ENCODE measurements around the gene KRTAP5-7.
"Not testable (repeated sequence)": the region's sequence is repeated elsewhere in the genome, so short reads cannot be mapped to it uniquely, and the experiment has no call there.

The KRTAP5-7 gene

DNA sequence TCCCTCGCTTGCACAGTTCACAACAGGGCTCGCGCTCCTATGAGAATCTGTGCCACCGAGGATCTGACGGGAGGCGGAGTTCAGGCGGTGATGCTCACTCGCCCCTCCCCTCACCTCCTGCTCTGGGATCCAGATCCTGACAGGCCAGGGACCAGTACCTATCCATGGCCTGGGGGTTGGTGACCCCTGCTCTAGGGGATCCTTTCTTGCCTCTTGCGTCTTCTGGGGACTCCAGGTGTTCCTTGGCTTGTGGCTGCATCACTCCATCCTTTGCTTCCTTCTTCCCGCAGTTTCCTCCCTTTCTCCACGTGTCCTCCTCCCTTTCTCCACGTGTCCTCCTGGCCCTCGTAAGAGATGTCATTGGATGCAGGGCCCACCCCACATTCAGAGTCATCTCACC lies 30.6 kb upstream of the KRTAP5-7 start:
- no peak for DNase-seq

DNA sequence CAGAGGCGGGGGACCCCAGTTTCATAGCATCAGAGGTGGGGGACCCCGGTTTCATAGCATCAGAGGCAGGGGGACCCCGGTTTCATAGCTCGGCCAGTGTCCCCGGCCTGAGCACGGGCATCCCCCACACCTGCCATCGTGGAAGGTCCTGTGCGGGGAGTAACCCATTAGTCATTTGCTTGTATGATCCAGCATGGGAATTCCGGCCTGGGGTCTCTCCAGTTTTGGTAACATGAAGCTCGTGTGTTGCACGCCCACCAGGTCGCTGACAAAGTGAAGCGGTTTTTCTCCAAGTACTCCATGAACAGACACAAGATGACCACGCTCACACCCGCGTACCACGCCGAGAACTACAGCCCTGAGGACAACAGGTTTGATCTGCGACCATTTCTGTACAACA lies 29.0 kb upstream of the KRTAP5-7 start:
- no peak for DNase-seq

DNA sequence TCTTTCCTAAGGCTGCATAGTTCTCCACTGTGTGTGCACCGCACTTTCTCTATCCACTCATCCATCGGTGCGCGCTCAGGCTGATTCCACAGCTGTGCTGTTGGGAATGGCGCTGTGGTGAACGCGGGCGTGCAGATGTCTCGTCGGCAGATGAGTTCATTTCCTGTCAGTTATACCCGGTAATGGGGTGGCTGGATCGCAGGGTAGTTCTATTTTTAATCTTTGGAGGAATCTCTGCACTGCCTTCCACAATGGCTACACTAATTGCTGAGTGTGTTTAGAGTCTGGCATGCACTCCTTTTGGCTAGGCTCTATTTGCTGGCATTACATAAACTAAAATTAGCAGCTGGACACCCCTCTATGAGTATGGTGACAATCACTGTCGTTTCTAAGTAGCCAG lies 27.9 kb upstream of the KRTAP5-7 start:
- no peak for DNase-seq

DNA sequence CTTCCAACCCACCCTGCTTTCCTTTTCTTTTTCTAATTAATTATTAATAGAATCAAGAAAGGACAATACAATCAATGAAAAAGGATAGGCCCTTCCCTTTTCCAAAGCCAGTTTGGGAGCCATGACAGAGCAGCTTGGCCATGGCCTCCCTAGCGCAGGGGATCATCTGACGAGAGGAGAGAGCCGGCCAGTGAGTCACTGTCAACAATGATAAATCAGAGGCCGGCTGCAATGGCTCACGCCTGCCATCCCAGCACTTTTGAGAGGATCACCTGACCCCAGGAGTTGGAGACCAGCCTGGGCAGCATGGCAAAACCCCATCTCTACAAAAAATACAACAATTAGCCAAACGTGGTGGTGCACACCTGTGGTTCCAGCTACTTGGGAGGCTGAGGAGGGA lies 27.5 kb upstream of the KRTAP5-7 start:
- DNase-seq: no peak

DNA sequence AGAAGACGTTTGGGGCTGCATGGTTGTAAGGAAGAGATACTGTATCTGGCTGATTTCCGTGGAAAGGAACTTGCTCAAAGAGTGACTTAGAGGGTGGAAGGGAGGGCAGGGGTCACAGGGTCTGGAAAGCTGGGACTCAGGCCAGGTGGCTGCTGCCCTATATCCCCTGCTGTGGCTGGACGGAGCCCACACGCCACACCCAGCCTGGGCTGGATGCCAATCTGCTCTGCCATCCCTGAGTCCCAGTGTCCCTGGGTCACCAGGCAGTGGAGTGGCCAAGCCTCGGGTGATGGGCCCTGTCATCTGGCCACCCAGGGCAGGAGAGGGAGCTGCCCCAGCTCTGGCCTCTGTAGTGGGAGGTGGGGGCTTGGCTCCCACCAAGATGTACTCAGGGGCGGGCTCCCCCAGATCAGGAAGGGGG lies 26.5 kb upstream of the KRTAP5-7 start:
- no peak for DNase-seq

DNA sequence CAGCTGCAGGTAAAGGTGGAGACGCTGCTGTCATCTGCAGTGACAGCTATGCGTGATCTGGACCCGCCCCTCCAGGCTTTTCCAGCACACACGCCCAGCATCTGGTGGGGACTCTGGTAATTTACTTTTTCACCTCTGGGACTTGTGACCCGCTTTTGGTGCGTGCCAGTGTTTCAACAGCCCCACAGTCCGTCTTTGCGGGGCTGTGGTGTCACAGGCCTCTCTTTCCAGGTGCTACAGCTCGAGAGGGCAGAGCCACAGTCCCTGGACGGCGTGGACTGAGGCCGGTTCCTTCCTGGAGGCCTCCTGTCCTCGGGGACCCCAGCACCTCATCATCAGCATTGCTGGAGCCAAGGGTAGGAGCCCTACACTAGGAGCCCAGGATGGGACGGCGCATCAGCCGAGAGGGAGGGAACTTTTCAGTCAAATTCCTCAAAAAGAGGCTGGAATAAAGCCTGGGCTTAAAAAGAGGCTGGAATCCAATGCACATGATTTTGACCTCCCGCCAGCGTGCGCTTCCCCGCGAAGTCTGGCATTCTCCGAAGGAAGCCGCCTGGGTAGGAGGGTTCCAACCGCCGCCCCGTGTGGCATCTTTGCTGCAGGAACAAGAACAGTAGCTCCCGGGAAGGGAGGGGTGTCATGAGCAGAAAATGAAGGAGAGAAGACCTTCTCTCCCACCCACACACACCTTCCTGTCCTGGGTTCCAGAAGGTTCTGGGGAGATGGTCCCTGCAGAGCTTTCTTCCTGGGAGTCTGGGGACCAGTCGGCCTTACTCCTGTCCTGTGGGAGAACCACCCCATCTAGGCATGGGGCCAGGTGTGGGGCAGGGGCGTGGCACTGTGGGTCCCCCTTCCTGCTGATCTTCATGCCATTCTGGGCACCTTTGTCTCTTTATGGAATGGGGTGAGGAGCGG lies 25.7 kb upstream of the KRTAP5-7 start:
- no peak for DNase-seq

DNA sequence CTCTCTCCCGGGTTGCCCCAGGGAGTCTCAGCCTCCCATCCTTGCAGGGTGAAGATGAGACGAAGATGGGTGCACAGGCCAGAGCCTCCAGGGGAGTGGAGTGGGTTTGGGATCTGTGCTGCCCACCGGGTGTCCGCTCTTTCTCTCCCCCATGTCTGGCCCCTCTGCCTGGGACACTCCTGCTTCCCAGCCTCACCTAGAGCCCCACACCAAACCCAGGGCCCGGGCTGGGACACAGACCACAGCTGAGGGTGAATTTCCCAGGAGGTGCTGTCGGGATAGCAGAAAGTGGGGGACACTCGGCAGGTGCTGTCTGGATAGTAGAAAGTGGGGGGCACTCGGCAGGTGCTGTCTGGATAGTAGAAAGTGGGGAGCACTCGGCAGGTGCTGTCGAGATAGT lies 25.0 kb upstream of the KRTAP5-7 start:
- DNase-seq: no peak

DNA sequence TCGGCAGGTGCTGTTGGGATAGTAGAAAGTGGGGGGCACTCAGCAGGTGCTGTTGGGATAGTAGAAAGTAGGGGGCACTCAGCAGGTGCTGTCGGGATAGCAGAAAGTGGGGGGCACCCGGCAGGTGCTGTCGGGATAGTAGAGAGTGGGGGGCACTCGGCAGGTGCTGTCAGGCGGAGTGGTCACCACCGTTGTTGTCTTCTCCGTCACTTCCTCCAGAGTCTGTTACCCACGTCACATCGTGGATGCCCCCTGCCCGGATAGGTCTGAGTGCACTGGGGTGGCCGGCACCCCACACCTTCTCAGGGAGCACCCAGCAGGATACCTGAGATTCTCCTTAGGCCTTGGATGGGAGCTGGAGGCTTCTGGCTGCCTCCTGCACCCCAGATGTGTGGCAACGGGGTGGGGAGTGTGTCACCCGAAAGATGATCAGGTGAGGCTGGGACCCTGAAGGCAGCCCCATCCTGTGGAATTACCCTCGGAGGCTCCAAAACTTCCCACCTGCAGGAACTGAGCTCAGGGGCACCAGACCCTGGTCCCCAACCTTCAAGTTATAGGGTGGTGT lies 24.1 kb upstream of the KRTAP5-7 start:
- DNase-seq: no peak

DNA sequence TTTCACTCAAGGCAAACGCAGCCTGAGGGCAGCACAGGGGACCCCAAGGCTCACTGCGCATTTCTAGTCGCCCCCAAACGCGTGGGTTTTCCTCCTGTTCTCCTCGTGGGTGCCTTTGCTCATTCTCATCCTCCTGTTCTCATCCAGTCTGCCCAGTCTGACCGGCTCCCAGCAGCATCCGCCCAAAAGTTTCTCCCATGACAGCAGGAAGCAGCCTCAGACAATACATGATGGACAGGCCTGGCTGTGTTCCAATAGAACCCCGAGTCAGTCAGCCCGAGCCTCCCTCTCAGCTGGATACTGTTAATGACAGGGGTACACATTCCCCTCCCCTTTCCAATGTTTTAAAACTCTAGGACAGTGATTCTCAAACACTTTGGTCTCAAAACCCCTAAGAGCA lies 22.5 kb upstream of the KRTAP5-7 start:
- no peak for DNase-seq

DNA sequence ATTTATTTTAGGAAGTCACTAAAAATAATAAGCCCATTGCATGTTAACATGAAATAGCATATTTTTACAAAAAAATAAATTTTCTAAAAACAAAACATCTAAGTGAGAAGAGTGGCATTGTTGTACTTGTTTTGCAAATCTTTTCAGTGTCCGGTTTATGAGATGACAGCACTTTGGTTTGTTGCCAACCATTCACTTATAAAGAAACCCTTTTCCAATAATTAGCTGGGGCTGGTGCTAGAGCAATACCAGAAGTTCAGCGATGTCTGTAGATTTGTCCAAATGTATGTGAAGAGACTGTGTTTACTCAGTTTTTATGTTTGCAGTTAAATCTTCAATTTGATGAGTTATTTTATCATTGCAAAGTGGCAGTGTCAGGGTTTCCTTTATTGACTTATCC lies 22.1 kb upstream of the KRTAP5-7 start:
- DNase-seq: no peak

DNA sequence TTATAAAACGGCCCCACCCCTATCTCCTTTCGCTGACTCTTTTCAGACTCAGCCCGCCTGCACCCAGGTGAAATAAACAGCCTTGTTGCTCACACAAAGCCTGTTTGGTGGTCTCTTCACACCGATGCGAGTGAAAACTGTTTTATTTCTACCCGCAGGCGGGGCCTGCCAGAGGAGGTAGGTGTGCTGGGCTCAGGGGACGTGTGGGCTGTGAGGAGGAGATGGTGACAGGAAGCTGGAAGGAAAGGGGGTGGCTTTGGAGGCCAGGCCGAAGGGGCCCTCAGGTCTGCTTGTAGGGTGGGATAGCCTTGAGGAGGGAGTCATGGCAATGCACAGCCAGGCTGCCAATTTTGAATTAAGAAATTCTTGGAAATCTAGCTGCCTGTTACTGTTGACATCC lies 21.3 kb upstream of the KRTAP5-7 start:
- DNase-seq: no peak

DNA sequence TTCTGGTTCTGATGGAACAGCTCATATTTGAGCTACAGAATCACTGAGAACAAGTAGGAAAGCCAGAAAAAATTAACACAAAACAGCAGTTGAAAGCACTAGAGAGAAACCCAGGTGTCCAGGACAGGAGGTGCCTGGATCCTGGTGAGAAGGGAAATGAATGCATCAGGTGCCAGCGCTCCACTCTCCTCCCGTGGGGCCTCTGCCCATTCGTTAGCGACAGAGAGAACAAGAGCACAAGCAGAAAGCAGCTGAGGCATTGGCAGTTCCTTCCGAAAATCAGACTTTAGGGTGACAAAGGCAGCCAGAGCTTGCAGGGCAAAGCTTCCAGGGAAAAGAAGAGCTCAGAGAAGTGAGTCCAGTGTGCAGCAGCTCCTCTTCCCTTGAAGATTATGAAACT lies 20.0 kb upstream of the KRTAP5-7 start:
- no peak for DNase-seq

DNA sequence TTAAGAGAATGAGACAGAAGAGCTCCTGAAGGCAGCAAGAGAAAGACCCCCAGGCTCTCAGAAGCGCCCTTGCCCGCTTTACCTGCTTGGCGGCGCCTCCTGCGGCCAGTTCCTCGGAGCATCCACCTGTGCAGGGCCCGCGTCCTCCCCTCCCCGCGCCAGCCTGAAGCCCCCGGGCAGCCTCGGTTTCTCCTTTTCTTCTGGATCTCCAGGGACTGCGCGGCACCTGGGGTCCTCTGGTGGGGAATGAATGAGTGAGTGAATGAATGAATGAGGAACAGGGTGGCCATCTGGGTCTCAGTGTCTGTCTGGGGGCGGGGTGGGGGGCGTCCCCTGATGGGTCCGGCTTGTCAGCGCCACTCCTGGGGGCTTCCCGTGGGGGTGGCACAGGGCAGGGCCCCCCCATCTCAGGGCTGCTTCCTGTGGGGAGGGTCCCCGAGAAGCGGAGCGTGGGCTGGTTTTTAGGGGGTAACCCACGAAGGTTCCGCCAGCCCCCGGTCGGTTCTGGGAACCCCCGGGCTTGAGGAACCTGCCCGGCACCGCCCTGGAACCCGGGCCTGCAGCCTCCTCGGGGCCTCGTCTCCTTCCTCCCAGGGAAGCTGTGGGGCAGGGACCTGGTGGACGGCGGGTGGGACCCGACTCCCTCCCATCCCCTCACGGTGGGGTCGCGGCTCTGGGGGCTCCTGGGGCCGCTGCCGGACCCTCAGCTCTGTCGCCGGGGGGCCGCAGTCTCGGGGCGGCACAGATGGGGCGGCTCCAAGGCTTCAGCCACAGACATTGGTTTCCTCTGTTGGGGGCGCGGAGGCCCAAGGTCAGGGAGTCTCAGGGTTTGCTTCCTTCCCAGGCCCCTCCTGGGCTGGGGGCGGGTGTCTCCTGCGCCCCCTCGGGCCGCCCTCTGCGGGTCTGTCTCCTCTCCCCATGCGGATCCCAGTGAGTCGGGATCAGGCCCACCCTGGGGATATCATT lies 8.3 kb upstream of the KRTAP5-7 start:
- no peak for DNase-seq

DNA sequence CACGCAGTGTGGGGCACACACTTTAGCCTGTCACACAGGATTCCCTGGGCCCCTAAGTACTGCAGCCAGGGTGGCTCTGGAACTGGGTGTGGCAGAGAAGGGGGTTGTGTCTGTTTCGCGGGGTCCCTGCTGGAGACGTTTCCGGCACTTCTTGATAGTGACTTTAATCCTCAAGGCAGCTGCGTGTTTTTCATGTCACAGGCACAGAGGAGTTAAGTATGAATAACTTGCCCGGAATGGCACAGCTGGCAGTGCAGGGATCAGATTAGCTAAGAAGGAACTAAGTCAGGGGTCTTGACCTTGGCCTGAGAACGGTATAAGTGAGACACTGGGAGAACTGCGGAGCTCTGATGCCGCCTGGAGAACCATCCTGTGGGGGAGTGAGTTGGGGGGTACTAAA lies 7.5 kb upstream of the KRTAP5-7 start:
- DNase-seq: no peak

DNA sequence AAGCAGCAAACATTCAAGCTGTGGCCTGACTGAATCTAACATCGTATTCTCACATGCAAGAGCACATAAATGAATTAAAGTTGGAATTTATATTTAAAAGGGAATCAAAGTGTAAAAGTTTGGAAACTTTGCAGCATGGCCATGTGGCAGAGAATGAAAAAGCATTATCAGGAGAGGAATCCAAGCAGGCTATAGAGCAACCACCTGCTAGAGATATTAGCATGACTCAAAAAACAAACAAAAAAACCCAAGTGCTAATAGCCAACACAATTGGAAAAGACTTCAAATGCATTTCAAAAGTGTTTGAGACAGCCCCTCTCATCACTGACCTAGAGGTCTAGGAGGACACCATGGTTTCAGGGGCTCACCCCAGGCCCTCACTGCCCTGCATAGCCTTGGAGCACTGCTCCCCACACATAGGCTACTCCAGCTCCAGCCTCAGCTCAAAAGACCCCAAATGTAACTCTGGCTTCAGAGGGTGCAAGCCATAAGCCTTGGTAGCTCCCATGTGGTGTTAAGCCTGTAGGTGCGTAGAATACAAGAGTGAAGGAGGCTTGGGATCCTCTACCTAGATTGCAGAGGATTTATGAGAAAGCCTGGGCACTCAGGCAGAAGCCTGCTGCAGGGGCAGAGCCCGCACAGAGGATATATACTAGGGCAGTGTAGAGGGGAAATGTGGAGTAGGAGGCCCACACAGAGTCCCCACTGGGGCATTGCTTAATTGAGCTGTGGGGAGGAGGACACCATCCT lies 1.7 kb upstream of the KRTAP5-7 start:
- no peak for DNase-seq

DNA sequence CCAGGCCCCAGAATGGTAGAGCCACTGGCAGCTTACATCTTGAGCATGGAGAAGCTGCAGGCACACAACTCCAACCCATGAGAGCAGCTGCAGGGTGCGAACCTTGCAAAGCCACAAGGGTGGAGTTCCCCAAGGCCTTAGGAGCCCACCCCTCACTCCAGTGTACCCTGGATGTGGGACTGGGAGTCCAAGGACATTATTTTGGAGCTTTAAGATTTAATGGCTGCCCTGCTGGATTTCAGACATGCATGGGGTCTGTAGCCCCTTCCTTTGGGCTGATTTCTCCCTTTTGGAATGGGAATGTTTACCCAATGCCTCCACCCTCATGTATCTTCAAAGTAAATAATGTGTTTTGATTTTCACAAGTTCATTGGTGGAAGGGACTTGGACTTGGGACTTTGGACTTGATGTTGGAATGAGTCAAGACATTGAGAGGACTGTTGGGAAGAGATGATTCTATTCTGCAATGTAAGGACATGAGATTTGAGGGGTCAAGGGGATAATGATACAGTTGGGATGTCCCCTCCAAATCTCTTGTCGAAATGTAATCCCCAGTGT lies 1.1 kb upstream of the KRTAP5-7 start:
- no peak for DNase-seq

DNA sequence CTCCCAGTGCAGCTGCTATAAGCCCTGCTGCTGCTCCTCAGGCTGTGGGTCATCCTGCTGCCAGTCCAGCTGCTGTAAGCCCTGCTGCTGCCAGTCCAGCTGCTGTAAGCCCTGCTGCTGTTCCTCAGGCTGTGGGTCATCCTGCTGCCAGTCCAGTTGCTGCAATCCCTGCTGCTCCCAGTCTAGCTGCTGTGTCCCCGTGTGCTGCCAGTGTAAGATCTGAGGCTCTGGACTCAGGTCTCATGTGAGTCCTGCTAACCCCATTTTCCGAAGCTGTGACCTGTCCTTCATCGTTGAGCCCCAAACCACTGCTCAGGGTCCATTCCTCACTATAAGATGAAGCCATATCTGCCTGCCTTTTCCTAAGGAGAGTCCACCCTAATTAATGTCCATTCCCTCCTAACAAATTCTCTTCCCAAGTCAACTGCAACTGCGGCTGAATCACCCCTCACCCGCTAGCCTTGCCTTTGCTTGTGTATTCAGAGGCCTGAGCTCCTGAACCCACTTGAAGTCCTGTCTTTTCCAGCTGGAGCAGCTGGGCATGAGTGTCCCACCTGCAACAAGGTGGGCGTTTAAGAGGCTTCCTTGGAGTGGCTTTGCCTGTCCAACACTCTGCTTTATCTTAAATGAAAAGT lies 626 bp downstream of the KRTAP5-7 start:
- no peak for DNase-seq

DNA sequence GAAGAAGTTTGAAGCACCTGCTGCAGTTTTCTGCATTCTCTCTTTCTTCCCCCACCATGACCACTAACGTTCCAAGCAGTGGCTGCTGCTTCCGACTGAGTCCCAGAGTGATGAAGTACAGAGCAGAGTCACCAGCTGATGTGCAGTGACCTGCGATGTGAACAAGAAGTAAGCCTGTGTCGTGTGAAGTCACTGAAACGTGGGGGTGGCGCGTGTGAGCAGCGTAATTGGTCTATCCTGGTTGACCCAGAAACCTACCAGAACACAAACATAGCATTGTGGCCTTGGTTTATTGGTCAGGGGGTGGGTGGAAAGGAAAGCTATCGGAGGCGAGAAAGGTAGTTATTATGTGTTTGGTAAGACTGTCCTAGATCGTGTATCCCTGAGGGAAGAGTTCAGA lies 3.5 kb downstream of the KRTAP5-7 start:
- no peak for DNase-seq

DNA sequence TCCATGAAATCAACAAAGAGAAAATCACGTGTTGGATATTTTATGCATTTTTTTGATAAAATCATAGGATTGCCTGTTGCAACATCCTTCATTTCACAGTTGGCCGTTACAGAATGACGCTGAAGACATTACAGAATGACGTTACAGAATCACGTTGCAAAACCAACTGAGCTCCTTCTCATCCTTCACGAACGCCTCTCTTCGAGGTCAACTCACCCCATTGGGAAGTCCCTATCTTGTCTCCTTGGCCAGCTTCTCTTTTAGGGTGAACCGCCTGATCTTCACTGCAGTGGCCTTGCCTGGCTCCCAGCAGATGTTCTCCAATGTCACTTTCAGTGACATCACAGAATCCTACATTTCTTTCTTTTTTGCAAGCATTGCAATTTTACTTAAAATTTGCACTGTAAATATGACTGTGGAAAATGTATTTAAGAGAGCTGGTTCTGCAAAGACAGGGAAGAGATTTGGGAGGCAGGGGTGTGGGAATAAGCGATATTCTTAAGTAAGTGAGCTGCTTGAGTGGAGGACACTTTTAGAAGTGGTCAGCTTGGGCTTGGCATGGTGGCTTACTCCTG lies 5.1 kb downstream of the KRTAP5-7 start:
- DNase-seq: no peak

DNA sequence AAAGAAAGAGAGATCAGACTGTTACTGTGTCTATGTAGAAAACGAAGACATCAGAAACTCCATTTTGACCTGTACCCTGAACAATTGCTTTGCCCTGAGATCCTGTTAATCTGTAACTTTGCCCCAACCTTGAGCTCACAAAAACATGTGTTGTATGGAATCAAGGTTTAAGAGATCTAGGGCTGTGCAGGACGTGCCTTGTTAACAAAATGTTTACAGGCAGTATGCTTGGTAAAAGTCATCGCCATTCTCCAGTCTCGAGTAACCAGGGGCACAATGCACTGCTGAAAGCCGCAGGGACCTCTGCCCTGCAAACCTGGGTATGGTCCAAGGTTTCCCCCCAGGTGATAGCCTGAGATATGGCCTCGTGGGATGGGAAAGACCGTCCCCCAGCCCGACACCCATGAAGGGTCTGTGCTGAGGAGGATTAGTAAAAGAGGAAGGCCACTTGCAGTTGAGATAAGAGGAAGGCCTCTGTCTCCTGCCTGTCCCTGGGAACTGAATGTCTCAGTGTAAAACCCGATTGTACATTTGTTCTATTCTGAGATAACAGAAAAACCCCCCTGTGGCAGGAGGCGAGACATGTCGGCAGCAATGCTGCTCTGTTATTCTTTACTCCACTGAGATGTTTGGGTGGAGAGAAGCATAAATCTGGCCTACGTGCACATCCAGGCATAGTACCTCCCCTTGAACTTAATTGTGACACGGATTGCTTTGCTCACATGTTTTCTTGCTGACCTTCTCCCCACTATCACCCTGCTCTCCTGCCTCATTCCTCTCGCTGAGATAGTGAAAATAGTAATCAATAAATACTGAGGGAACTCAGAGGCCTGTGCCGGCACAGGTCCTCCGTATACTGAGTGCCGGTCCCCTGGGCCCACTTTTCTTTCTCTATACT lies 7.9 kb downstream of the KRTAP5-7 start:
- DNase-seq: not testable (repeated sequence)

Measured in NCI-H526 (cell line).